Suprapubic skin (tissue), 4 donors: Measurements from ENCODE around the gene PIH1D2. TPM values are rescaled to one million over a fixed set of nuclear protein-coding genes. Genes with fewer than 3 reads are reported as not detected.

Experiments used
- DNase-seq, 2 donors: peaks; one replicate each; pipeline ENCODE4 v3.0.0-alpha.2; 2019; ENCODE audit warnings: low spot score in 2 of 2
- H3K27ac ChIP-seq: fragments of 200-600 bp; sonication (generic); one replicate; pipeline ENCODE4 v1.5.1; 2019
- H3K27me3 ChIP-seq: fragments of 200-600 bp; sonication (generic); one replicate; pipeline ENCODE4 v1.5.1; 2019
- H3K36me3 ChIP-seq: fragments of 200-600 bp; sonication (generic); one replicate; pipeline ENCODE4 v1.5.1; 2019
- H3K4me1 ChIP-seq: fragments of 200-600 bp; sonication (generic); one replicate; pipeline ENCODE4 v1.5.1; 2019
- H3K4me3 ChIP-seq: fragments of 200-600 bp; sonication (generic); one replicate; pipeline ENCODE4 v1.5.1; 2019; ENCODE audit warnings: mild to moderate bottlenecking
- H3K9me3 ChIP-seq: fragments of 200-600 bp; sonication (generic); one replicate; pipeline ENCODE4 v1.5.1; 2019
- CTCF ChIP-seq, 2 donors: fragments of 200-600 bp in 1 of 2; fragments of 450-650 bp in 1 of 2; sonication (generic) in 1 of 2; IDR thresholded peaks; one replicate each; pipeline ENCODE4 v1.5.1; 2016 to 2019; ENCODE audit warnings: antibody characterized with exemption in 2 of 2, mild to moderate bottlenecking in 1 of 2, moderate library complexity in 1 of 2
- EP300 ChIP-seq: sonication (generic); formaldehyde crosslinking; IDR thresholded peaks from one replicate; pipeline ENCODE4 v1.6.1; 2017; ENCODE audit warnings: antibody characterized with exemption
- POLR2A ChIP-seq, 2 donors: fragments of 450-650 bp; IDR thresholded peaks; one replicate each; pipeline ENCODE4 v1.6.1; 2017; ENCODE audit warnings: antibody characterized with exemption in 2 of 2, mild to moderate bottlenecking in 2 of 2, moderate library complexity in 2 of 2
- POLR2AphosphoS5 ChIP-seq, 3 donors: sonication (generic); formaldehyde crosslinking; IDR thresholded peaks; one replicate each; pipeline ENCODE4 v1.6.1; 2017; ENCODE audit warnings: antibody characterized with exemption in 3 of 3
- WGBS: methylation state at CpG from one replicate; pipeline ENCODE4 v1.1.5; 2018; 5-methylcytosine and 5-hydroxymethylcytosine counted together
- total RNA-seq, 4 donors: library from RNA; depleted of rRNA; stranded (reverse); fragments of >200 nt; gene quantifications; one replicate each; pipeline ENCODE4 v1.1.0, GENCODE V29; 2016

PIH1D2 gene
- total RNA-seq, 4 donors from 2014 or later = 1.1 to 2.6 (median 2.3) TPM

DNA sequence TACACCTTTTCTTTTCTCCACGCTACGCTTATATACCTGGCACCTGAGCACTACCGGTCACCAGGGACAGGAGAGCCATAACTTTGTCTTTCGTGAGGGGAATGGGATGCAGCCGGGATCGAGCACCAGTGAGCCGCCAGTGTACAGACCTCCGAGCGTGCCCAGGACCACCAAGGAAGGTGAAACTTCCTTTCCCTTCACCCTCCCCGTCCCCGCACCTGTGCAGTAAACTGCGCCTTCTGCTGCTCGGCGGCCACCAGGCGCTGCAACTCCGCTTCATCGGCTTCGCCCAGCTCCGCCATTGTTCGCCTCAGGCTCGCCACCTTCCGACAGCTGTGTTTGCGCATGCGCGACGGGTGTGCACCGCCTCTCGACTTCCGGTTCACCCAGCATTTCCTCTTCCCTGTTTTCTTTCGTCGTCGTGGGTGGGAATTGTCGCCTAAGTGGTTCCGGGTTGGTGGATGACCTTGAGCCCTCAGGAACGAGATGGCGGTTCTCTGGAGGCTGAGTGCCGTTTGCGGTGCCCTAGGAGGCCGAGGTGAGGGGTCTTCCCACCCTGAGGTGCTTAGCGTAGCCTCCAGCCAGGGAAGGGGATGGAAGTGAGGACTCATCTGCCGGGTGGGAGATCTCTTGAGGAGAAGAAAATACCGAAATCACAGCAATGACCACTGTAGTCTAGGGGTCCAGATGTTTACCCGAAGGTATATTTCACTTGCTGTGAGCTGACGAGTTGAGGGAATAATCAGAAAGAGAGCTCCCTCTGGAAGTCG is 12.8 kb upstream of the PIH1D2 start, which contains the start of the genes SDHD and TIMM8B:
Gene SDHD, plus strand, starts transcription at position 452 of the 770 bp plus-strand sequence. Its CDS starts 35 bp downstream, at position 487.
Gene TIMM8B, minus strand, starts transcription at position 335 of the 770 bp plus-strand sequence. Its CDS starts 33 bp downstream, at position 302.
- H3K27me3 ChIP-seq = no peaks in the 10 kb centered on the region
- H3K36me3 ChIP-seq = peaks cover 64% of the 10 kb centered on the region
- under 1% methylated on average over 29 of the region's 45 CpGs for WGBS
- H3K4me1 ChIP-seq = peaks cover 37% of the 10 kb centered on the region
- peak within 1 kb of the TSS; percentile 83 for H3K27ac ChIP-seq
- DNase-seq = peak; percentile 98
- peak within 1 kb of the TSS; percentile 93 for H3K4me3 ChIP-seq
- no peaks in the 10 kb centered on the region for H3K9me3 ChIP-seq
- TF ChIP-seq CTCF (IDR thresholded peaks at IDR 0.05) (peak in 1 of 2 donors; percentile 44), POLR2AphosphoS5 (IDR thresholded peaks at IDR 0.05) (peak in 2 of 3 donors; percentile 71 to 93), POLR2A (IDR thresholded peaks at IDR 0.05) (peak; percentile 34 to 56), EP300 (no peak)

DNA sequence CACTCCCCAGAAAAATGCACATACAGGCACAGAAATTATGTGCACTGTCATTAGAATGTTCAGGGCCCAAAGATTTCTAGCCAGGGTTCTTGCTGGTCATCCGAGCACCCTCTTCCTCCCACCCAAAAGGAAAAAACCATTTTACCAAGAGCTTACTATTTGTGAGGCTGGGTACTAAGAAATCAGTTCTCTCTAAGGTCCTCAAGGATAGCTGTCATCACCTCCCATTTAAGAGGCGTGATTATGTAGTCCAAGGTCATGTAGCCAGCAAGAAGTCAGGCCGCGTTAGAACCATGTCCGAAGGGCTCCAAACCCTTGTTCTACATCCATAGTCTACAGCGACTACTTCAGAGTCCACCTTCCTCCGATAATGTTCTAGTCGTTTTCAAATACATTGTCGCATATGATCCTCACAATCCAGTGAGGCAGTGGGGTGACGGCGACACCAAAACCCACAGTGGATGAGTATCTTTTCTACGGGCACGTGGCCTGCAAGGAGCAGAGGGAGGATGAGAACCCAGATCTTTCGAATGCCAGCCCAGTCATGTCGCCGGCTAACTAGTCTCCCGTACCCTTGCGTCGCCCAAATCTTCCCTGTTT is 12.1 kb upstream of the PIH1D2 start:
- Histone ChIP-seq H3K4me1 (peaks cover 37% of the 10 kb centered on the region), H3K4me3 (peak overlapping the region; percentile 93), H3K9me3 (no peaks in the 10 kb centered on the region), H3K27me3 (no peaks in the 10 kb centered on the region), H3K36me3 (peaks cover 64% of the 10 kb centered on the region), H3K27ac (peak overlapping the region; percentile 83)
- no peak for DNase-seq
- 5% methylated on average over 19 of the region's 19 CpGs for WGBS
- TF ChIP-seq EP300 (no peak), POLR2A (IDR thresholded peaks at IDR 0.05) (no peak), CTCF (IDR thresholded peaks at IDR 0.05) (no peak), POLR2AphosphoS5 (IDR thresholded peaks at IDR 0.05) (no peak)

DNA sequence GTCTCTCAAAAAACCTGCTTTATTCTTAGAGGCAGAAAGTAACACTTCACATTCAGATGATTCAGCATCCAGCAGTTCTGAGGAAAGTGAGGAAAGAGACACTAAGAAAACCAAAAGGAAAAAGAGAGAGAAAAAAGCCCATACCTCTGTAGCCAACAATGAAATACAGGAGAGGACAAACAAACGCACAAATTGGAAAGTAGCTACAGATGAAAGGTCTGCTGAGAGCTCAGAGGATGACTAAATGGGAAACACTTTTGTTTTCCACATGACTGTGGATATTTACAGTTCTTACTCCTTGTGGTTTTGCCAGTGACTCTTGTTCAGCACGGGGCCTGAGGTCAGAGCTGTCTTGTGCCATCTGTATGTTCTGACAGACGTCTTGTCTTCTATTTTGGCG is 8.9 kb upstream of the PIH1D2 start:
- H3K27me3 ChIP-seq = no peaks in the 10 kb centered on the region
- 73% methylated on average over 4 of the region's 4 CpGs for WGBS

DNA sequence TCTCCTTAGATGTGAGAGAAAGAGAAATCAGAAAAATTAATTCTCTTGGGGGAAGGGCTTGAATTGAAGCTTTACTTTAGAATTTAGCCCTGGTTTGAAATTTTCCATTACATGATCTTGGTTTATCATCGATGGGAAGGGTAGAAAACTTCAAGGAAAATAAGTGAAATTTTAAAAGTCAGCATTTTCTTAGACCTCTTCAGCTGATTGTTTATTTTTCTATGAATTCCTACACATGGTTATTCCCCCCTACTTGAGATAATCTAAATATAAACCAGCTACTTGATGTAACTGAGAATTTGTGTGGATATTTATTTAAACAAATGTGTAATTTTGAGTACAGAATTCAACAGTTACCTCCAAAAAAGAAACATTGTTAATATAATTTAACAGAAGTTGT is 10.9 kb downstream of the PIH1D2 start:
- peaks cover 36% of the 10 kb centered on the region for H3K36me3 ChIP-seq
- 81% methylated on average over 1 of the region's 1 CpG for WGBS

More for the DNA sequence above, 8.9 kb upstream of the PIH1D2 start:
- H3K36me3 ChIP-seq = peaks cover 72% of the 10 kb centered on the region
- no peaks in the 10 kb centered on the region for H3K9me3 ChIP-seq
- H3K4me3 ChIP-seq = no peak overlapping the region
- H3K27ac ChIP-seq = no peak overlapping the region
- TF ChIP-seq EP300 = no peak
- DNase-seq = no peak
- H3K4me1 ChIP-seq = peaks cover 18% of the 10 kb centered on the region

GRCh38 chr11:112058103-112058502 is 15.7 kb downstream of the PIH1D2 start:
- Histone ChIP-seq H3K27me3 (no peaks in the 10 kb centered on the region), H3K4me3 (no peak overlapping the region), H3K9me3 (no peaks in the 10 kb centered on the region), H3K27ac (no peak overlapping the region), H3K4me1 (no peaks in the 10 kb centered on the region), H3K36me3 (peaks cover 55% of the 10 kb centered on the region)
- TF ChIP-seq POLR2AphosphoS5 (IDR thresholded peaks at IDR 0.05) (no peak), POLR2A (IDR thresholded peaks at IDR 0.05) (no peak), CTCF (IDR thresholded peaks at IDR 0.05) (no peak), EP300 (no peak)
- no peak for DNase-seq
- WGBS = 17% methylated on average over 1 of the region's 1 CpG

More for the DNA sequence above, 10.9 kb downstream of the PIH1D2 start:
- H3K27me3 ChIP-seq = no peaks in the 10 kb centered on the region
- H3K4me3 ChIP-seq = no peak overlapping the region
- no peak overlapping the region for H3K27ac ChIP-seq
- TF ChIP-seq CTCF (IDR thresholded peaks at IDR 0.05) (no peak), EP300 (no peak), POLR2A (IDR thresholded peaks at IDR 0.05) (no peak), POLR2AphosphoS5 (IDR thresholded peaks at IDR 0.05) (no peak)
- no peaks in the 10 kb centered on the region for H3K4me1 ChIP-seq
- DNase-seq = no peak
- H3K9me3 ChIP-seq = no peaks in the 10 kb centered on the region
